CD4-positive, alpha-beta T cell (primary cell): ENCODE data around the gene POGZ. TPM values are rescaled to one million over a fixed set of nuclear protein-coding genes. Genes with fewer than 3 reads are reported as not detected.

ENCODE experiments used
- ATAC-seq: fragments of 200-7000 bp; cut with Tn5 transposase; one replicate; pipeline ENCODE4 v1.10.0; 2022; ENCODE audit warnings: mild to moderate bottlenecking; ENCODE audit not compliant: poor library complexity
- CTCF ChIA-PET: fragments of 350-600 bp; sonication (Branson Sonifier 250); formaldehyde crosslinking; loops from one replicate; lab custom pipeline; 2021; ENCODE audit warnings: antibody characterized with exemption, inconsistent platforms; lab: Charles Lee
- POLR2A ChIA-PET: fragments of 350-600 bp; sonication (Branson Sonifier 250); formaldehyde crosslinking; loops from one replicate; lab custom pipeline; 2021; ENCODE audit warnings: antibody characterized with exemption, inconsistent platforms; lab: Charles Lee
- DNase-seq, 14 experiments: peaks; one replicate each; pipeline ENCODE4 v3.0.0-alpha.2; 2013 to 2020; ENCODE audit warnings: mixed read lengths in 2 of 14
- H3K27ac ChIP-seq, 2 donors: one replicate each; pipeline versions ENCODE4 v1.5.1 to v1.7.0; 2013; ENCODE audit warnings: low read length in 2 of 2, low read depth in 1 of 2, mild to moderate bottlenecking in 1 of 2
- H3K27me3 ChIP-seq, 2 experiments: 1 replicate in 1 of 2; 2 replicates in 1 of 2; pipeline versions ENCODE4 v1.6.1 to v1.7.0; 2013; ENCODE audit warnings: low read length in 2 of 2, control low read depth in 1 of 2, mild to moderate bottlenecking in 1 of 2, moderate library complexity in 1 of 2; ENCODE audit not compliant: insufficient read depth in 2 of 2, control insufficient read depth in 1 of 2
- H3K36me3 ChIP-seq: one replicate; pipeline ENCODE4 v1.6.1; 2013; ENCODE audit warnings: low read length, control low read depth; ENCODE audit not compliant: insufficient read depth
- H3K4me1 ChIP-seq: one replicate; pipeline ENCODE4 v1.6.1; 2013; ENCODE audit warnings: low read length, control low read depth; ENCODE audit not compliant: insufficient read depth
- H3K4me3 ChIP-seq: one replicate; pipeline ENCODE4 v1.5.1; 2013; ENCODE audit warnings: mild to moderate bottlenecking, low read length, moderate library complexity
- H3K9me3 ChIP-seq, 2 experiments: 1 replicate in 1 of 2; 2 replicates in 1 of 2; pipeline versions ENCODE4 v1.6.1 to v1.7.0; 2013; ENCODE audit warnings: low read length in 2 of 2, mild to moderate bottlenecking in 2 of 2, control low read depth in 1 of 2, moderate library complexity in 1 of 2; ENCODE audit not compliant: control insufficient read depth in 1 of 2, insufficient read depth in 1 of 2
- H3K27ac Mint-ChIP-seq: one replicate; pipeline ENCODE4 v1.8.0; 2020; ENCODE audit warnings: mixed read lengths
- H3K27me3 Mint-ChIP-seq: one replicate; pipeline ENCODE4 v1.8.0; 2021; ENCODE audit warnings: mixed read lengths
- H3K36me3 Mint-ChIP-seq: one replicate; pipeline ENCODE4 v1.8.0; 2021; ENCODE audit warnings: low read depth, mixed read lengths
- H3K4me1 Mint-ChIP-seq: one replicate; pipeline ENCODE4 v1.8.0; 2021; ENCODE audit warnings: low read depth, mixed read lengths
- H3K4me3 Mint-ChIP-seq: one replicate; pipeline ENCODE4 v1.8.0; 2020; ENCODE audit warnings: mild to moderate bottlenecking, mixed read lengths
- H3K9me3 Mint-ChIP-seq: one replicate; pipeline ENCODE4 v1.8.0; 2020; ENCODE audit warnings: mixed read lengths
- intact Hi-C, 2 experiments: fragments of 100-400 bp; cut with DNase I in 1 of 2; cut with micrococcal nuclease in 1 of 2; formaldehyde crosslinking; loops; one replicate each; pipeline versions ENCODE4 v1.15.1 to v1.9.0; 2023 to 2025; cut with DNase I, micrococcal nuclease
- total RNA-seq, 174 experiments: library from RNA in 2 of 174; stranded (reverse) in 2 of 174; gene quantifications; one replicate each; pipeline ENCODE4 v1.2.3 and lab custom pipeline; 2021 to 2026
- TF ChIP-seq, protein P1 (sequence below): fragments of 200-600 bp; IDR thresholded peaks from one replicate; pipeline ENCODE4 v1.8.0; 2022; ENCODE audit warnings: antibody characterized with exemption, mild to moderate bottlenecking

Gene POGZ
- total RNA-seq, 2 experiments from 2014 or later: 97.8 to 99.4 TPM

DNA sequence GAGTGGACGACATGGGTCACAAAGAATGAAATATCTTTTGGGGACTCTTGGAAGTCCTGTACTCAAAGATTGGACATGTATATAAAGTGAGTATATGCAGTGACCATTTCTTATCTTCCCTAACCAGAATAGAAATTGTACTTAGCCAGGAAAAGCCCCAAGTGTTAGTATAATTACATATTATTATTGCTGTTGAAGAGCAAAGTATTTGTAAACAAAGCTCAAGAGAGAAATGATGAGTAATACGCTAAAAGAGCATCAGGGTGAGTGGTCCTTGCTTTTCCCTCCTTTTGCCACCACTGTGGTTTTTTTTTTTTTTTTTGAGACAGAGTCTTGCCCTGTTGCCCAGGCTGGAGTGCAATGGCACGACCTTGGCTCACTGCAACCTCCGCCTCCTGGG is 45.5 kb upstream of the POGZ start:
- Histone ChIP-seq H3K27me3 (no peaks in the 10 kb centered on the region), H3K9me3 (no peaks in the 10 kb centered on the region), H3K4me1 (no peaks in the 10 kb centered on the region), H3K4me3 (no peak overlapping the region), H3K27ac (no peak overlapping the region), H3K36me3 (no peaks in the 10 kb centered on the region)
- DNase-seq (no peak), ATAC-seq (no peak)
- Mint-ChIP-seq H3K36me3 (no peaks in the 10 kb centered on the region), H3K27me3 (peaks cover 2% of the 10 kb centered on the region), H3K9me3 (no peaks in the 10 kb centered on the region), H3K4me3 (no peak overlapping the region), H3K27ac (no peak overlapping the region), H3K4me1 (no peaks in the 10 kb centered on the region)
- POLR2A ChIA-PET: interaction anchor here (1.3 kb wide), 1 partner anchor 32 kb away, joined by 4 read pairs; no protein-coding TSS in a partner anchor
- CTCF ChIA-PET: interaction anchor here (0.6 kb wide), 1 partner anchor 415 kb away, joined by 3 read pairs; no protein-coding TSS in a partner anchor
- intact Hi-C loops: loop anchor here in 1 of 2 experiments (2.0 kb wide), 1 partner anchor 44 kb away; no protein-coding TSS in a partner anchor
- TF ChIP-seq, protein P1, sequence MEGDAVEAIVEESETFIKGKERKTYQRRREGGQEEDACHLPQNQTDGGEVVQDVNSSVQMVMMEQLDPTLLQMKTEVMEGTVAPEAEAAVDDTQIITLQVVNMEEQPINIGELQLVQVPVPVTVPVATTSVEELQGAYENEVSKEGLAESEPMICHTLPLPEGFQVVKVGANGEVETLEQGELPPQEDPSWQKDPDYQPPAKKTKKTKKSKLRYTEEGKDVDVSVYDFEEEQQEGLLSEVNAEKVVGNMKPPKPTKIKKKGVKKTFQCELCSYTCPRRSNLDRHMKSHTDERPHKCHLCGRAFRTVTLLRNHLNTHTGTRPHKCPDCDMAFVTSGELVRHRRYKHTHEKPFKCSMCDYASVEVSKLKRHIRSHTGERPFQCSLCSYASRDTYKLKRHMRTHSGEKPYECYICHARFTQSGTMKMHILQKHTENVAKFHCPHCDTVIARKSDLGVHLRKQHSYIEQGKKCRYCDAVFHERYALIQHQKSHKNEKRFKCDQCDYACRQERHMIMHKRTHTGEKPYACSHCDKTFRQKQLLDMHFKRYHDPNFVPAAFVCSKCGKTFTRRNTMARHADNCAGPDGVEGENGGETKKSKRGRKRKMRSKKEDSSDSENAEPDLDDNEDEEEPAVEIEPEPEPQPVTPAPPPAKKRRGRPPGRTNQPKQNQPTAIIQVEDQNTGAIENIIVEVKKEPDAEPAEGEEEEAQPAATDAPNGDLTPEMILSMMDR: no peak

DNA sequence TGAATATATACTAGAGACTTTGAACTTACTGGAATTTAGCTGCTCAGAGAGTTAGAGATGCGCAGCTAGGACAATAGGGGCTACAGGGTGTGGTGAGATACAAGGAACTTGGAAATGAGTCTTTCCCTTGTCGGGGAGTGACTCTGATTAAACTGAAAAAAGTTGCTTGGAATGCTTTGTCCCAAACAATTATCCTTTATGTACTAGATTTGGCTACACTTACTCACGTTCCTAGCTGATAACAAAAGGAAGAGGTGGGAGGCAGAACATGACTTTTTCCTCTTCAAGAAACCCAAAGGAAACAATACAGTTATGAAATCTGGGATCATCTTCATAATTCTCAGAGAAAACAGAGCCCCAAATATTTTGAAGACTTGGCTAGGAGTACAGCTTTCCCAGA is 45.0 kb upstream of the POGZ start:
- CTCF ChIA-PET: interaction anchor here (0.6 kb wide), 1 partner anchor 416 kb away, joined by 3 read pairs; no protein-coding TSS in a partner anchor

DNA sequence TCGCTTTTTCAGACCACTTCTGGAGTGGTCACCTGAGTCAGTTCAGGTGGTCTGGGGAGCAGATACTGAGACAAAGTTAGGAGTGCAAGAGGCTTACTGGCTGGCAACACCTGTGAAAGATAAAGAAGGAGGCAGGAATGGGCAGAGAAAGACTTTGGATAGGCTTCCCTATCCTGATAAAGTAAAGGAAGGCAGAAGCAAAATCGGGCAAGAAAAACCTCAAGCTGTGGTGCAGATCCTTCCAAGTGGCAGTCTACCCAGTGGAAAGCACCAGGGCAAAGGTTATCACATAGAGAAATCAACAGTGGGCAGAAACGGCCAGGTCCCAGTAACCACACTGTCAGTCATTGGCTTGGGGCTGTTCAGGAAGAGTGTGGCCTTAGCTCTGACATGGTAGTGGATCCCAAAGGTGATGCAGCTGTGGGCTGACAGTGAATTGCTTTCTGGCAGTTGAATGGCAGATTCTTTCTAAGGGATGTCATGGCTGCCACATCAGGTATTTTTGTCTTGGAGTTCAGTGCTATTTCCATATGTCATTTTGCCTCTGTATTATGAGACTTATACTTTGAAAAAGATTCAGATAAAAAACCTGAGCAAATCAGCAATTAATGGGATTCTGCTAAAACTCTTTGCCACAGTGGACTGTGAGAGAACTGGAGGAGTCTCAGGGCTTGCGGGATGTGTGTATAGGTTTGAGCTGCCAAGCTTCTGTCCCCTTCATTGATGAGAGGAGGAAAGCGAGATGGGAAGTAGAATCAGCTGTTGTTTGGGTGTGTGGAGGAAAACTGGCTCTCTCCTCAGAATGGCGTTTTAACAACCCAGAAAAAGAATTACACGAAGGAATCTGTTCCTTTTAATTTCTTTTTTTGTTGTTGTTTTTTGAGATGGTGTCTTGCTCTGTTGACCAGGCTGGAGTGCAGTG is 43.8 kb upstream of the POGZ start:
- Mint-ChIP-seq H3K36me3 (no peaks in the 10 kb centered on the region), H3K4me1 (no peaks in the 10 kb centered on the region), H3K27ac (no peak overlapping the region), H3K9me3 (no peaks in the 10 kb centered on the region), H3K4me3 (no peak overlapping the region), H3K27me3 (peaks cover 6% of the 10 kb centered on the region)
- H3K36me3 ChIP-seq: no peaks in the 10 kb centered on the region
- ChIA-PET POLR2A (interaction anchor here (1.0 kb wide), 1 partner anchor 8 kb away, joined by 3 read pairs; the partner anchor contains the start of gene CGN), CTCF (interaction anchor here (0.5 kb wide), 1 partner anchor 291 kb away, joined by 4 read pairs; no protein-coding TSS in a partner anchor)
- TF ChIP-seq, protein P1: no peak
- H3K27ac ChIP-seq: no peak overlapping the region
- no peak for DNase-seq
- no peaks in the 10 kb centered on the region for H3K4me1 ChIP-seq
- no peaks in the 10 kb centered on the region for H3K27me3 ChIP-seq
- intact Hi-C loops: no loop called here
- H3K4me3 ChIP-seq: no peak overlapping the region
- ATAC-seq: no peak
- H3K9me3 ChIP-seq: no peaks in the 10 kb centered on the region

More for the DNA sequence above, 45.0 kb upstream of the POGZ start:
- Mint-ChIP-seq H3K27me3 (peaks cover 6% of the 10 kb centered on the region), H3K4me1 (no peaks in the 10 kb centered on the region), H3K9me3 (no peaks in the 10 kb centered on the region), H3K27ac (no peak overlapping the region), H3K4me3 (no peak overlapping the region), H3K36me3 (no peaks in the 10 kb centered on the region)
- no peaks in the 10 kb centered on the region for H3K36me3 ChIP-seq
- no peaks in the 10 kb centered on the region for H3K27me3 ChIP-seq
- DNase-seq: no peak
- TF ChIP-seq, protein P1: no peak
- no peak overlapping the region for H3K4me3 ChIP-seq
- intact Hi-C loops: loop anchor here in 1 of 2 experiments (2.0 kb wide), 1 partner anchor 43 kb away; no protein-coding TSS in a partner anchor
- H3K9me3 ChIP-seq: no peaks in the 10 kb centered on the region
- H3K27ac ChIP-seq: no peak overlapping the region
- H3K4me1 ChIP-seq: no peaks in the 10 kb centered on the region
- no peak for ATAC-seq
- POLR2A ChIA-PET: interaction anchor here (1.3 kb wide), 1 partner anchor 32 kb away, joined by 4 read pairs; no protein-coding TSS in a partner anchor
